SU-DHL-6 (cell line): ENCODE results near the gene FBP1.
A peak's percentile ranks its signal among the peaks of the same experiment; 100 is the strongest.

Source experiments
- H2AFZ ChIP-seq: fragments of 200-600 bp; sonication (generic); 2 replicates; pipeline ENCODE4 v1.6.1; 2014; ENCODE audit warnings: low read depth, mild to moderate bottlenecking, moderate library complexity, mixed read lengths, antibody characterized with exemption, low read length; ENCODE audit not compliant: severe bottlenecking
- H3F3A ChIP-seq: fragments of 200-600 bp; shearing (Covaris generic); 2 replicates; pipeline ENCODE4 v1.6.0; 2016; ENCODE audit warnings: antibody characterized with exemption, mild to moderate bottlenecking; ENCODE audit not compliant: insufficient read depth
- H3K27ac ChIP-seq: fragments of 200-600 bp; sonication (generic); 2 replicates; pipeline ENCODE4 v1.5.1; 2016; ENCODE audit warnings: low read depth, mild to moderate bottlenecking, low read length, moderate library complexity, mixed read lengths
- H3K27me3 ChIP-seq: fragments of 200-600 bp; sonication (generic), shearing (Covaris generic); 2 replicates; pipeline ENCODE4 v1.6.0; 2014; ENCODE audit warnings: mild to moderate bottlenecking, low read length
- H3K36me3 ChIP-seq: fragments of 200-600 bp; sonication (generic); 2 replicates; pipeline ENCODE4 v1.6.1; 2014; ENCODE audit warnings: mild to moderate bottlenecking, low read length, mixed read lengths
- H3K4me2 ChIP-seq: fragments of 300-600, 200-600 bp; shearing (Covaris generic), sonication (generic); 2 replicates; pipeline ENCODE4 v1.6.0; 2014; ENCODE audit warnings: low read length, low read depth, mild to moderate bottlenecking; ENCODE audit not compliant: poor library complexity, severe bottlenecking
- H3K4me3 ChIP-seq: fragments of 200-600 bp; sonication (generic); 2 replicates; pipeline ENCODE4 v1.5.1; 2014; ENCODE audit warnings: antibody characterized with exemption, low read length, mild to moderate bottlenecking, mixed read lengths; ENCODE audit not compliant: insufficient read depth, poor library complexity, severe bottlenecking
- H3K79me2 ChIP-seq: fragments of 200-600 bp; sonication (generic); 2 replicates; pipeline ENCODE4 v1.6.1; 2014; ENCODE audit warnings: mild to moderate bottlenecking, low read length, moderate library complexity; ENCODE audit not compliant: insufficient read depth
- H3K9ac ChIP-seq: fragments of 200-600 bp; sonication (generic); 2 replicates; pipeline ENCODE4 v1.7.0; 2014; ENCODE audit warnings: mild to moderate bottlenecking, low read length
- H3K9me2 ChIP-seq: fragments of 200-600 bp; sonication (generic); replicated peaks from 2 replicates; pipeline ENCODE4 v1.6.1; 2014; ENCODE audit warnings: low read length; ENCODE audit not compliant: insufficient read depth
- H3K9me3 ChIP-seq: fragments of 200-600 bp; sonication (generic); 2 replicates; pipeline ENCODE4 v1.6.1; 2014; ENCODE audit warnings: low read length, mixed read lengths; ENCODE audit not compliant: insufficient read depth
- H4K20me1 ChIP-seq: fragments of 200-600 bp; sonication (generic); 2 replicates; pipeline ENCODE4 v1.6.1; 2014; ENCODE audit warnings: low read depth, mild to moderate bottlenecking, antibody characterized with exemption, low read length, moderate library complexity, mixed read lengths
- CTCF ChIP-seq: fragments of 200-600 bp; sonication (generic); IDR thresholded peaks from one replicate; pipeline ENCODE4 v1.5.1; 2017; ENCODE audit warnings: antibody characterized with exemption, mild to moderate bottlenecking, low read length, moderate library complexity; ENCODE audit not compliant: insufficient read depth, poor library complexity, severe bottlenecking
- EZH2phosphoT487 ChIP-seq: fragments of 200-600 bp; sonication (generic), shearing (Covaris generic); conservative IDR thresholded peaks from 2 replicates; pipeline ENCODE4 v1.6.1; 2018; ENCODE audit warnings: mild to moderate bottlenecking, antibody characterized with exemption, low read length, moderate library complexity, mixed read lengths

The FBP1 gene

GRCh38 chr9:94681508-94681907 is 42.2 kb upstream of the FBP1 start:
- Histone ChIP-seq H3K27me3 (no peaks in the 10 kb centered on the region), H3F3A (no peaks in the 10 kb centered on the region), H3K9me3 (no peaks in the 10 kb centered on the region), H3K9me2 (no peaks in the 10 kb centered on the region), H3K4me2 (no peak overlapping the region), H3K4me3 (no peak overlapping the region), H4K20me1 (no peaks in the 10 kb centered on the region), H2AFZ (peak overlapping the region; percentile 80), H3K27ac (no peak overlapping the region), H3K9ac (no peak overlapping the region), H3K36me3 (no peaks in the 10 kb centered on the region), H3K79me2 (no peaks in the 10 kb centered on the region)
- peak; percentile 66 for TF ChIP-seq CTCF
- TF ChIP-seq EZH2phosphoT487 = no peak

- Histone ChIP-seq H3K9me3 (no peaks in the 10 kb centered on the region), H2AFZ (no peak overlapping the region), H3K4me3 (no peak overlapping the region), H3K9ac (no peak overlapping the region), H3K36me3 (no peaks in the 10 kb centered on the region), H3K27ac (no peak overlapping the region), H4K20me1 (no peaks in the 10 kb centered on the region), H3F3A (no peaks in the 10 kb centered on the region), H3K27me3 (no peaks in the 10 kb centered on the region), H3K79me2 (no peaks in the 10 kb centered on the region), H3K4me2 (no peak overlapping the region), H3K9me2 (no peaks in the 10 kb centered on the region)
- TF ChIP-seq CTCF = no peak
- no peak for TF ChIP-seq EZH2phosphoT487
Observed at GRCh38 chr9:94680621-94681020, 41.3 kb upstream of the FBP1 start.

GRCh38 chr9:94680020-94680419 is 40.7 kb upstream of the FBP1 start:
- Histone ChIP-seq H3K27me3 (no peaks in the 10 kb centered on the region), H3K9me2 (no peaks in the 10 kb centered on the region), H3K9ac (no peak overlapping the region), H2AFZ (no peak overlapping the region), H3K9me3 (no peaks in the 10 kb centered on the region), H3K4me2 (no peak overlapping the region), H3K79me2 (no peaks in the 10 kb centered on the region), H3K27ac (no peak overlapping the region), H3K4me3 (no peak overlapping the region), H3F3A (no peaks in the 10 kb centered on the region), H3K36me3 (no peaks in the 10 kb centered on the region), H4K20me1 (no peaks in the 10 kb centered on the region)
- no peak for TF ChIP-seq CTCF
- TF ChIP-seq EZH2phosphoT487 = no peak
